K562 (cell line): ENCODE measurements around the gene C4BPB. TPM values are rescaled to one million over a fixed set of nuclear protein-coding genes. Genes with fewer than 3 reads are reported as not detected.

ENCODE experiments used
- ATAC-seq: fragments of 200-7000 bp; cut with Tn5 transposase; 3 replicates; pipeline ENCODE4 v1.9.1; 2020; ENCODE audit warnings: moderate library complexity
- BruUV-seq: library from RNA; stranded (reverse); fragments of 400-500 nt; replicated peaks from 2 replicates; lab custom pipeline; 2021; lab: Mats Ljungman, UMichigan
- CTCF ChIA-PET: fragments of 300-600 bp; formaldehyde crosslinking; extraction: SDS; loops from one replicate; lab custom pipeline; 2021; ENCODE audit warnings: low intra/inter-chr PET ratio; lab: Yijun Ruan, JAX
- POLR2A ChIA-PET: fragments of 300-600, 350-650 bp; sonication (Branson Sonifier 250); formaldehyde crosslinking; extraction: SDS; loops from one replicate; lab custom pipeline; 2021; ENCODE audit warnings: antibody characterized with exemption, inconsistent platforms; lab: Yijun Ruan, JAX
- DNase-seq, 4 experiments: peaks; one replicate each; pipeline versions ENCODE4 v3.0.0 to v3.0.0-alpha.2; 2011 to 2018; ENCODE audit warnings: low spot score in 3 of 4, mixed read lengths in 3 of 4; ENCODE audit errors: extremely low read depth in 1 of 4
- FAIRE-seq: peaks from 2 replicates; lab custom pipeline; 2011; peaks lifted over from hg19 to GRCh38; lab: Jason Lieb, UNC
- H2AFZ ChIP-seq: 2 replicates; pipeline ENCODE4 v1.6.0; 2011; ENCODE audit warnings: low read depth, low read length, control low read depth, inconsistent platforms
- H3K27ac ChIP-seq: fragments of 200-600 bp; 3 replicates; pipeline ENCODE4 v1.8.0; 2011; ENCODE audit warnings: low read depth, mild to moderate bottlenecking, control low read depth, inconsistent platforms, low read length, moderate library complexity, mixed read lengths; ENCODE audit errors: extremely low read depth
- H3K27me3 ChIP-seq, 2 experiments: fragments of 300-600 bp in 1 of 2; 2 replicates in 1 of 2; 3 replicates in 1 of 2; pipeline versions ENCODE4 v1.6.0 to v1.8.0; 2011; ENCODE audit warnings: inconsistent platforms in 2 of 2, low read length in 2 of 2, mild to moderate bottlenecking in 1 of 2, mixed read lengths in 1 of 2, moderate library complexity in 1 of 2; ENCODE audit not compliant: control insufficient read depth in 2 of 2, insufficient read depth in 2 of 2
- H3K36me3 ChIP-seq: fragments of 300-600 bp; 3 replicates; pipeline ENCODE4 v1.8.0; 2011; ENCODE audit warnings: mild to moderate bottlenecking, low read length, inconsistent platforms; ENCODE audit not compliant: control insufficient read depth, insufficient read depth
- H3K4me1 ChIP-seq, 2 experiments: fragments of 200-600 bp in 1 of 2; replicated peaks in 1 of 2; 2 replicates in 1 of 2; 3 replicates in 1 of 2; pipeline versions ENCODE4 v1.5.1 to v1.8.0; 2011; ENCODE audit warnings: inconsistent platforms in 2 of 2, low read length in 2 of 2, mild to moderate bottlenecking in 1 of 2, mixed read lengths in 1 of 2, moderate library complexity in 1 of 2; ENCODE audit not compliant: control insufficient read depth in 2 of 2, insufficient read depth in 2 of 2
- H3K4me2 ChIP-seq: 2 replicates; pipeline ENCODE4 v1.6.1; 2011; ENCODE audit warnings: low read length, control low read depth, inconsistent platforms, mixed read lengths; ENCODE audit not compliant: insufficient read depth
- H3K4me3 ChIP-seq: fragments of 200-600 bp; sonication (generic), shearing (Covaris generic); 2 replicates; pipeline ENCODE4 v1.5.1; 2016; ENCODE audit warnings: control low read depth, inconsistent platforms
- H3K79me2 ChIP-seq: fragments of 200-600 bp; 3 replicates; pipeline ENCODE4 v1.8.0; 2011; ENCODE audit warnings: low read length, inconsistent platforms; ENCODE audit not compliant: control insufficient read depth, insufficient read depth
- H3K9ac ChIP-seq, 2 experiments: 2 replicates each; pipeline versions ENCODE4 v1.6.0 to v1.6.1; 2011; ENCODE audit warnings: low read depth in 2 of 2, low read length in 2 of 2, control low read depth in 1 of 2, inconsistent platforms in 1 of 2, mild to moderate bottlenecking in 1 of 2, mixed read lengths in 1 of 2; ENCODE audit not compliant: insufficient read depth in 1 of 2
- H3K9me1 ChIP-seq: one replicate; pipeline ENCODE4 v1.6.0; 2011; ENCODE audit warnings: inconsistent platforms, mild to moderate bottlenecking, low read length, moderate library complexity; ENCODE audit not compliant: control insufficient read depth, insufficient read depth
- H3K9me3 ChIP-seq: replicated peaks from 2 replicates; pipeline ENCODE4 v1.5.1; 2011; ENCODE audit warnings: low read depth, low read length, inconsistent platforms; ENCODE audit not compliant: control insufficient read depth, insufficient read depth
- H4K20me1 ChIP-seq: replicated peaks from 2 replicates; pipeline ENCODE4 v1.6.1; 2011; ENCODE audit warnings: low read length, inconsistent platforms, mixed read lengths; ENCODE audit not compliant: control insufficient read depth, insufficient read depth
- ATF1 ChIP-seq, 2 experiments: fragments of 450-650 bp in 1 of 2; IDR thresholded peaks; 2 replicates each; pipeline ENCODE4 v1.6.1; 2016; ENCODE audit warnings: missing compliant biosample characterization in 1 of 2, missing genetic modification characterization in 1 of 2
- CEBPG ChIP-seq, 3 experiments: fragments of 200-800 bp in 1 of 3; sonication (Bioruptor generic) in 1 of 3; sonication (generic) in 1 of 3; formaldehyde crosslinking in 1 of 3; IDR thresholded peaks in 2 of 3; conservative IDR thresholded peaks in 1 of 3; 2 replicates each; pipeline versions ENCODE4 v1.6.1 to v1.8.0; 2016 to 2022; ENCODE audit warnings: missing compliant biosample characterization in 2 of 3, missing genetic modification characterization in 2 of 3, mild to moderate bottlenecking in 1 of 3, missing genetic modification reagents in 1 of 3
- ESRRA ChIP-seq: fragments of 450-650 bp; IDR thresholded peaks from 2 replicates; pipeline ENCODE4 v1.6.1; 2014; ENCODE audit warnings: low read depth, mild to moderate bottlenecking, moderate library complexity, borderline replicate concordance
- ETV5 ChIP-seq: sonication (generic); formaldehyde crosslinking; IDR thresholded peaks from 2 replicates; pipeline ENCODE4 v1.4.0; 2020; ENCODE audit warnings: low read depth, mild to moderate bottlenecking, missing genetic modification reagents
- HMG20B ChIP-seq: fragments of 250-450 bp; sonication (Bioruptor Pico); IDR thresholded peaks from 2 replicates; pipeline ENCODE4 v1.5.0; 2021; ENCODE audit warnings: mild to moderate bottlenecking
- JUNB ChIP-seq: fragments of 450-650 bp; formaldehyde crosslinking; conservative IDR thresholded peaks from 2 replicates; pipeline ENCODE4 v1.4.0; 2020; ENCODE audit warnings: mild to moderate bottlenecking
- NELFE ChIP-seq: IDR thresholded peaks from 2 replicates; pipeline ENCODE4 v1.6.1; 2011; ENCODE audit warnings: mild to moderate bottlenecking; ENCODE audit not compliant: insufficient read depth, insufficient read length
- NR2F6 ChIP-seq: fragments of 450-650 bp; formaldehyde crosslinking; IDR thresholded peaks from 2 replicates; pipeline ENCODE4 v1.4.0; 2020; ENCODE audit warnings: mild to moderate bottlenecking
- NR3C1 ChIP-seq: sonication (generic); formaldehyde crosslinking; IDR thresholded peaks from 2 replicates; pipeline ENCODE4 v1.8.1; 2022; ENCODE audit warnings: missing genetic modification reagents
- RBM17 ChIP-seq: fragments of 200-400 bp; formaldehyde crosslinking; IDR thresholded peaks from 2 replicates; pipeline ENCODE4 v1.6.1; 2017; ENCODE audit warnings: low read depth, mild to moderate bottlenecking, low read length, borderline replicate concordance
- SIX5 ChIP-seq, 2 experiments: IDR thresholded peaks; 2 replicates each; pipeline ENCODE4 v1.6.1; 2011; ENCODE audit warnings: low read length in 2 of 2, borderline replicate concordance in 1 of 2, low read depth in 1 of 2, mild to moderate bottlenecking in 1 of 2, moderate library complexity in 1 of 2; ENCODE audit not compliant: insufficient read depth in 1 of 2
- SMARCB1 ChIP-seq: IDR thresholded peaks from 2 replicates; pipeline ENCODE4 v1.6.1; 2011; ENCODE audit warnings: improper control_type of control experiment, low read depth; ENCODE audit not compliant: insufficient read length
- SP1 ChIP-seq: sonication (generic); formaldehyde crosslinking; IDR thresholded peaks from 2 replicates; pipeline ENCODE4 v1.8.1; 2022; ENCODE audit warnings: mild to moderate bottlenecking, missing genetic modification reagents
- ZNF197 ChIP-seq: fragments of 200-800 bp; sonication (Bioruptor generic); IDR thresholded peaks from 2 replicates; pipeline ENCODE4 v1.6.1; 2016; ENCODE audit warnings: low read depth, missing genetic modification characterization, missing compliant biosample characterization
- ZNF551 ChIP-seq: fragments of 250-450 bp; sonication (Bioruptor Pico); IDR thresholded peaks from 2 replicates; pipeline ENCODE4 v1.5.0; 2021; ENCODE audit warnings: mild to moderate bottlenecking, moderate library complexity
- WGBS: fragments of 100-300 bp; shearing (Covaris generic); methylation state at CpG from one replicate; pipeline ENCODE4 v1.1.6; 2016; ENCODE audit warnings: low coverage, mixed read lengths; ENCODE audit not compliant: insufficient coverage; ENCODE audit errors: missing lambda C conversion rate; 5-methylcytosine and 5-hydroxymethylcytosine counted together
- in situ Hi-C: fragments of 300-500 bp; cut with MboI; formaldehyde crosslinking; loops from 4 replicates; pipeline ENCODE4 v1.15.0; 2018; ENCODE audit warnings: inconsistent platforms, mixed read lengths
- intact Hi-C: fragments of 100-400 bp; cut with micrococcal nuclease; formaldehyde crosslinking; loops from 2 replicates; pipeline ENCODE4 v1.14.2; 2022
- polyA plus RNA-seq, 8 experiments: library from polyadenylated mRNA; depleted of rRNA in 4 of 8; stranded (reverse) in 5 of 8; unstranded in 3 of 8; fragments of >200 nt; fragmentation: Nextera tagmentation in 2 of 8; fragmentation: Illumina TruSeq in 1 of 8; extraction: Ambion mirVana in 2 of 8; extraction: Trizol in 1 of 8; gene quantifications; 2 replicates each; pipeline versions ENCODE4 v1.2.1 to v1.2.3, GENCODE V29; 2011 to 2014; ENCODE audit warnings: inconsistent platforms in 1 of 8, missing spikeins in 1 of 8
- total RNA-seq, 7 experiments: library from RNA; depleted of rRNA in 6 of 7; stranded (reverse); fragments of >200 nt in 6 of 7; fragmentation: Illumina TruSeq in 2 of 7; extraction: Trizol in 2 of 7; gene quantifications; 2 replicates each; pipeline versions ENCODE4 v1.2.1 to v1.2.3, GENCODE V29; 2011 to 2021; ENCODE audit warnings: low replicate concordance in 1 of 7
- TF ChIP-seq, protein P1 (sequence below): fragments of 450-650 bp; IDR thresholded peaks from 2 replicates; pipeline ENCODE4 v1.6.1; 2017; ENCODE audit warnings: antibody characterized with exemption
- TF ChIP-seq, protein P2 (sequence below): sonication (generic); formaldehyde crosslinking; IDR thresholded peaks from 2 replicates; pipeline ENCODE4 v1.8.0; 2022; ENCODE audit warnings: mild to moderate bottlenecking, missing genetic modification reagents
- TF ChIP-seq, protein P3 (sequence below): fragments of 200-800 bp; sonication (Bioruptor generic); IDR thresholded peaks from 2 replicates; pipeline ENCODE4 v1.6.1; 2017; ENCODE audit warnings: missing genetic modification characterization, missing compliant biosample characterization

Gene C4BPB
- total and polyA plus RNA-seq, 9 of the 15 experiments (the other 6 are each of a cell fraction or from before 2014, with no cell fraction given) = not detected

DNA sequence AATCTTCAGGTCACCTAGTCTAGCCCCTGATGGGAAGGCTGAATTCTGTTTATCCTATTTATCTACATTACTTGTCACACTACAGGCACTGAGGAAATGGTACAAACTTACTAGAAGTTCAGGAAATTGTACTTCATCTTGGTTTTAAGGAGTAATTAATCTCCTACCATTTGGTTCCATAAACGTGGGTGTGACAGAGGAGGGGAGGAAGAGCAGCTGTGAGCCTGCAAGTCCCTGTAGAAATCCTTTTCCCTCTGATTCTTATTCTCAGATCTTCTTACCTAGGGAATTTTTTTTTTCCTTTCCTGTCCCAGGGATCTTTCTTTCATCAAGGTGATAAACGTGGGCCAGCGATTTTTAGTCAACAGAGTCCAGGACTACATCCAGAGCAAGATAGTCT, 21.5 kb upstream of the C4BPB start:
- FAIRE-seq = no peak
- no peaks in the 10 kb centered on the region for H3K79me2 ChIP-seq
- POLR2A ChIA-PET = interaction anchor here (0.6 to 0.8 kb wide), 2 partner anchors 27 to 408 kb away, joined by 3 read pairs; no protein-coding TSS in a partner anchor
- no peak overlapping the region for H3K4me3 ChIP-seq
- peaks cover 83% of the 10 kb centered on the region for H3K36me3 ChIP-seq
- no peaks in the 10 kb centered on the region for H4K20me1 ChIP-seq
- CTCF ChIA-PET = no interaction called here
- H3K4me2 ChIP-seq = no peak overlapping the region
- no peak overlapping the region for H3K9ac ChIP-seq
- in situ Hi-C loops = no loop called here
- intact Hi-C loops = no loop called here
- H2AFZ ChIP-seq = no peak overlapping the region
- no peaks in the 10 kb centered on the region for H3K27me3 ChIP-seq
- no TSS peak for BruUV-seq
- no peak for ATAC-seq
- 10% methylated on average over 3 of the region's 3 CpGs for WGBS
- no peak overlapping the region for H3K27ac ChIP-seq
- DNase-seq = no peak
- no peaks in the 10 kb centered on the region for H3K9me1 ChIP-seq
- no peaks in the 10 kb centered on the region for H3K9me3 ChIP-seq
- H3K4me1 ChIP-seq = no peaks in the 10 kb centered on the region
- TF ChIP-seq NR2F6 (no peak), ZNF197 (no peak), ATF1 (CRISPR knock-in tag; IDR thresholded peaks at IDR 0.05) (no peak), ATF1 (tag; IDR thresholded peaks at IDR 0.05) (no peak), SP1 (CRISPR knock-in tag) (no peak), JUNB (no peak), ZNF551 (CRISPR knock-in tag) (no peak), HMG20B (no peak), CEBPG (CRISPR knock-in tag; IDR thresholded peaks at IDR 0.05) (no peak), CEBPG (tag; conservative IDR thresholded peaks at IDR 0.05 in 1 of 2, IDR thresholded peaks at IDR 0.05 in 1 of 2) (no peak), SIX5 (IDR thresholded peaks at IDR 0.05; ENCODE audit: borderline replicate concordance in 1 of 2, insufficient read depth in 1 of 2, low read depth in 1 of 2, low read length in 2 of 2) (no peak), NELFE (no peak), ETV5 (no peak), NR3C1 (CRISPR knock-in tag) (no peak), SMARCB1 (no peak), RBM17 (no peak), ESRRA (no peak)
- TF ChIP-seq, protein P1, sequence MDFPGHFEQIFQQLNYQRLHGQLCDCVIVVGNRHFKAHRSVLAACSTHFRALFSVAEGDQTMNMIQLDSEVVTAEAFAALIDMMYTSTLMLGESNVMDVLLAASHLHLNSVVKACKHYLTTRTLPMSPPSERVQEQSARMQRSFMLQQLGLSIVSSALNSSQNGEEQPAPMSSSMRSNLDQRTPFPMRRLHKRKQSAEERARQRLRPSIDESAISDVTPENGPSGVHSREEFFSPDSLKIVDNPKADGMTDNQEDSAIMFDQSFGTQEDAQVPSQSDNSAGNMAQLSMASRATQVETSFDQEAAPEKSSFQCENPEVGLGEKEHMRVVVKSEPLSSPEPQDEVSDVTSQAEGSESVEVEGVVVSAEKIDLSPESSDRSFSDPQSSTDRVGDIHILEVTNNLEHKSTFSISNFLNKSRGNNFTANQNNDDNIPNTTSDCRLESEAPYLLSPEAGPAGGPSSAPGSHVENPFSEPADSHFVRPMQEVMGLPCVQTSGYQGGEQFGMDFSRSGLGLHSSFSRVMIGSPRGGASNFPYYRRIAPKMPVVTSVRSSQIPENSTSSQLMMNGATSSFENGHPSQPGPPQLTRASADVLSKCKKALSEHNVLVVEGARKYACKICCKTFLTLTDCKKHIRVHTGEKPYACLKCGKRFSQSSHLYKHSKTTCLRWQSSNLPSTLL = no peak
- TF ChIP-seq, protein P2, sequence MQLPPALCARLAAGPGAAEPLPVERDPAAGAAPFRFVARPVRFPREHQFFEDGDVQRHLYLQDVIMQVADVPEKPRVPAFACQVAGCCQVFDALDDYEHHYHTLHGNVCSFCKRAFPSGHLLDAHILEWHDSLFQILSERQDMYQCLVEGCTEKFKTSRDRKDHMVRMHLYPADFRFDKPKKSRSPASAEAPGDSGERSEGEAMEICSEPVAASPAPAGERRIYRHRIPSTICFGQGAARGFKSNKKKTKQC (CRISPR knock-in tag) = no peak
- TF ChIP-seq, protein P3, sequence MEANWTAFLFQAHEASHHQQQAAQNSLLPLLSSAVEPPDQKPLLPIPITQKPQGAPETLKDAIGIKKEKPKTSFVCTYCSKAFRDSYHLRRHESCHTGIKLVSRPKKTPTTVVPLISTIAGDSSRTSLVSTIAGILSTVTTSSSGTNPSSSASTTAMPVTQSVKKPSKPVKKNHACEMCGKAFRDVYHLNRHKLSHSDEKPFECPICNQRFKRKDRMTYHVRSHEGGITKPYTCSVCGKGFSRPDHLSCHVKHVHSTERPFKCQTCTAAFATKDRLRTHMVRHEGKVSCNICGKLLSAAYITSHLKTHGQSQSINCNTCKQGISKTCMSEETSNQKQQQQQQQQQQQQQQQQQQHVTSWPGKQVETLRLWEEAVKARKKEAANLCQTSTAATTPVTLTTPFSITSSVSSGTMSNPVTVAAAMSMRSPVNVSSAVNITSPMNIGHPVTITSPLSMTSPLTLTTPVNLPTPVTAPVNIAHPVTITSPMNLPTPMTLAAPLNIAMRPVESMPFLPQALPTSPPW (CRISPR knock-in tag) = no peak
